Erythroblast (primary cell): Measurements from ENCODE around the gene TSNAX.

ENCODE experiments used
- GATA1 ChIP-seq: IDR thresholded peaks from 2 replicates; pipeline ENCODE4 v1.6.1; 2011; ENCODE audit warnings: low read depth, mild to moderate bottlenecking, control low read depth, low read length, moderate library complexity
- POLR2A ChIP-seq: IDR thresholded peaks from 2 replicates; pipeline ENCODE4 v1.6.1; 2011; ENCODE audit warnings: mild to moderate bottlenecking, low read length

GRCh38 chr1:231540847-231541246 lies 12.4 kb downstream of the TSNAX start:
- TF ChIP-seq POLR2A: no peak
- no peak for TF ChIP-seq GATA1
